ENCODE results near the gene CPXM1. TPM values are rescaled to one million over a fixed set of nuclear protein-coding genes. Genes with fewer than 3 reads are reported as not detected.

The CPXM1 gene
- 10 to 100 TPM in 1 of 2 donors, 1 to 10 TPM in 1; 7.4 to 35.5 TPM for total RNA-seq

DNA sequence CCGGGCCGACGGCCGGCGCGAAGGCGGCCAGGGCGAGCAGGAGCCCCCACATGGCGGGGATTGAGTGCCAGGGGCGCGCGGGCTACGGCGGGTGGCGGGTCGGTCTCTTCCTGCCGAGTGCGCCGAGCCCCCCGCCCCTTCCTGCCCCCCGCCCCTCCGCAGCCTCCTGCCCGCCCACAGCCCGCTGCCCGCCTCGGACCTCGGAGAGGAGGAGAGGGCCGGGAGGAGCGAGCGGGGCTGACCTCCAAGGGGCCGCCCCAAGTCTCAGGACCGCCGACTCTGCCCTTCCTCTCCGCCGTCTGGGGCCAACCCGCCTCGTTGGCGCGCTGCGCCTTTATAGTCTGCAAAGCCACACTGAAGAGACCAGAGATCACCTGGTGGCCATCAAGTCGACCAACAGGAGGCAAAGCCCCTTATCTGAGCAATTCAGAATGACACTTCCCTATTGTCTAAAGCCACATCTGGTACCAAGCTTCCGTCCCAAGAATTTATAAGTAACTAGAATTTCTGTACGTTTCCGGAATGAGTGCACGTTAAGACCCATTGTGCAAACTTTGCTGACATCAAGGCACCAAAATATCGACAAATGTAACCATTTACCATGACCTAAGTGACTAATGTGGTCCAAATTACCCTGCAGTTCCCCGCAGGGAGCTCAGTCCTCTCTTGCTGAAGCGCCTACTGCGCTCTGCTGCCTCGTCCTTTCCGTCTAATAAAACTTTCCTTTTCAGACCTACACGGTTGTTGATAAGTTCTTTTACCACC lies at the start of gene CPXM1:
Gene CPXM1, minus strand, starts transcription at position 107 of the 765 bp plus-strand sequence. Its CDS starts 55 bp downstream, at position 52.
- DNase-seq (ENCODE audit: low spot score), result no peak
- Histone ChIP-seq H3K9me3 (no peaks in the 10 kb centered on the region), H3K27me3 (replicated peaks; ENCODE audit: insufficient read depth) (no peaks in the 10 kb centered on the region), H3K27ac (no peak within 1 kb of the TSS), H3K36me3 (no peaks in the 10 kb centered on the region), H3K4me3 (peak within 1 kb of the TSS; percentile 27), H3K4me1 (replicated peaks) (no peaks in the 10 kb centered on the region)
- intact Hi-C loops (cut with DNase I), result no loop called here
- TF ChIP-seq, protein P1, sequence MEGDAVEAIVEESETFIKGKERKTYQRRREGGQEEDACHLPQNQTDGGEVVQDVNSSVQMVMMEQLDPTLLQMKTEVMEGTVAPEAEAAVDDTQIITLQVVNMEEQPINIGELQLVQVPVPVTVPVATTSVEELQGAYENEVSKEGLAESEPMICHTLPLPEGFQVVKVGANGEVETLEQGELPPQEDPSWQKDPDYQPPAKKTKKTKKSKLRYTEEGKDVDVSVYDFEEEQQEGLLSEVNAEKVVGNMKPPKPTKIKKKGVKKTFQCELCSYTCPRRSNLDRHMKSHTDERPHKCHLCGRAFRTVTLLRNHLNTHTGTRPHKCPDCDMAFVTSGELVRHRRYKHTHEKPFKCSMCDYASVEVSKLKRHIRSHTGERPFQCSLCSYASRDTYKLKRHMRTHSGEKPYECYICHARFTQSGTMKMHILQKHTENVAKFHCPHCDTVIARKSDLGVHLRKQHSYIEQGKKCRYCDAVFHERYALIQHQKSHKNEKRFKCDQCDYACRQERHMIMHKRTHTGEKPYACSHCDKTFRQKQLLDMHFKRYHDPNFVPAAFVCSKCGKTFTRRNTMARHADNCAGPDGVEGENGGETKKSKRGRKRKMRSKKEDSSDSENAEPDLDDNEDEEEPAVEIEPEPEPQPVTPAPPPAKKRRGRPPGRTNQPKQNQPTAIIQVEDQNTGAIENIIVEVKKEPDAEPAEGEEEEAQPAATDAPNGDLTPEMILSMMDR (IDR thresholded peaks at IDR 0.05), result no peak
- WGBS, result 7% methylated on average over 41 of the region's 52 CpGs

DNA sequence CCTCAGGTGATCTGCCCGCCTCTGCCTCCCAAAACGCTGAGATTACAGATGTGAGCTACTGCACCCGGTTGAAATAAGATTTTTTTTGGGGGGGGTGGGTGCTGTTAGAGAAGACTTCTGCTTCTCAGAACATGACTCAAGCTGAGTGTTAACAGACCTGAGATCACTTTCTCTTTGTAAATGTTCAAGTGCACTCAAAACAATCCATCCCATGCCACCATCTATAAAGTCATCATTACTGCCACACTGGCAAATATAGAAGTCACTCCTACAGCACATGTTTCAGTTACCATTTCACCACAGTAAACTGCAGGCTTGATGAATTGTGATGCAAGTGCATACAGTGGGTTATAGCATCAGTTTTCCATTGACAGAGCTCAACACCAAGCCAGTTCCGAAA lies 49.1 kb upstream of the CPXM1 start:
- TF ChIP-seq POLR2AphosphoS5 (IDR thresholded peaks at IDR 0.05) (no peak), POLR2A (IDR thresholded peaks at IDR 0.05) (no peak)
- TF ChIP-seq, protein P1 (IDR thresholded peaks at IDR 0.05), result no peak
- intact Hi-C loops (cut with DNase I), result loop anchor here (10.0 kb wide), 1 partner anchor 155 kb away; the partner anchor contains the start of gene EBF4
- no peak overlapping the region for H3K4me3 ChIP-seq
- H3K27ac ChIP-seq, result no peak overlapping the region
- H3K4me1 ChIP-seq (replicated peaks), result no peaks in the 10 kb centered on the region
- no peaks in the 10 kb centered on the region for H3K36me3 ChIP-seq
- H3K9me3 ChIP-seq, result no peaks in the 10 kb centered on the region
- no peaks in the 10 kb centered on the region for H3K27me3 ChIP-seq (replicated peaks; ENCODE audit: insufficient read depth)
- 85% methylated on average over 4 of the region's 4 CpGs for WGBS
- DNase-seq (ENCODE audit: low spot score), result no peak

DNA sequence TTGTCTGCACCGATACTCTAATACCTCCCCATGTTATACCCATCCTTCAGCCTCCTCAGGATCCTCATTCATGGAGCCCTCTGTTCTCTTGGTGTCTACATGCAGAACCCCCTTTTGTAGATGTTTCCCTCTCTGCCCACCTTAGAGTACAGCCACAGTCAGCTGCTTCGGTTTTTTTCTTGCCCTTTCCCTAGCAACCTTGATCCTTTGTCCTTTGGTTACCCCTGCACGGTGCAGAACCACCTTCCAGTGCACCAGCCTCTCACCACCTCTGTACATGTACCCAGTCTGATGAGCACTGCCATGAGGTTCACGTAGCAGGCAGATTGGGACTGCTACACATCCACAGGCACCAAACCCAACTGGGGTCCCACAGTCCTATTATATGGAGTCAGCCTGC lies 47.4 kb upstream of the CPXM1 start:
- 90% methylated on average over 4 of the region's 4 CpGs for WGBS
- Histone ChIP-seq H3K36me3 (no peaks in the 10 kb centered on the region), H3K4me1 (replicated peaks) (no peaks in the 10 kb centered on the region), H3K27ac (no peak overlapping the region), H3K9me3 (no peaks in the 10 kb centered on the region), H3K4me3 (no peak overlapping the region), H3K27me3 (replicated peaks; ENCODE audit: insufficient read depth) (no peaks in the 10 kb centered on the region)
- TF ChIP-seq POLR2AphosphoS5 (IDR thresholded peaks at IDR 0.05), result no peak
- no peak for TF ChIP-seq POLR2A (IDR thresholded peaks at IDR 0.05)
- TF ChIP-seq, protein P1 (IDR thresholded peaks at IDR 0.05), result no peak
- intact Hi-C loops (cut with DNase I), result loop anchor here (10.0 kb wide), 1 partner anchor 153 kb away; the partner anchor contains the start of gene EBF4
- DNase-seq (ENCODE audit: low spot score), result no peak

DNA sequence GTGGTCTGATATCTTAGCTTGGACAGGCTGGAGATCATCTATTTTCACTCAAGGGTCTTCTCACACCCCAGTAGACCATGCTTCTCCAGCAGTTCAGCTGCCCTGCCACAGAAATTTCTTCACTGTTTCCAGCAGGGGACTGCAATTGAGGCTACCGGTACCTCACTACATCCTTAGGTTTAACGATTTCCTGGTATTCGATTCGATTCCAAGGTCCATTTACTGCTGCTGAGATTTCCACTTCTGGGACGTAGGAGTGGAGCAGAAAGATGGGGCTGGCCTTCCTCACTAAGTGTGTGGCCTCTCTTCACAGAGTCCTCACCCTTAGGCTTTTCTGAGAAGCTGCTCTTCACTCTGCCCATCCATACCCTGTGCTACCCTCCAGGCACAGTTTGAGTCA lies 46.3 kb upstream of the CPXM1 start:
- WGBS, result 83% methylated on average over 5 of the region's 5 CpGs
- H3K9me3 ChIP-seq, result no peaks in the 10 kb centered on the region
- intact Hi-C loops (cut with DNase I), result loop anchor here (10.0 kb wide), 1 partner anchor 152 kb away; the partner anchor contains the start of gene EBF4
- DNase-seq (ENCODE audit: low spot score), result no peak
- no peak overlapping the region for H3K27ac ChIP-seq
- no peak overlapping the region for H3K4me3 ChIP-seq
- H3K36me3 ChIP-seq, result no peaks in the 10 kb centered on the region
- H3K4me1 ChIP-seq (replicated peaks), result no peaks in the 10 kb centered on the region
- no peaks in the 10 kb centered on the region for H3K27me3 ChIP-seq (replicated peaks; ENCODE audit: insufficient read depth)
- TF ChIP-seq POLR2A (IDR thresholded peaks at IDR 0.05) (no peak), POLR2AphosphoS5 (IDR thresholded peaks at IDR 0.05) (no peak)
- TF ChIP-seq, protein P1 (IDR thresholded peaks at IDR 0.05), result no peak

DNA sequence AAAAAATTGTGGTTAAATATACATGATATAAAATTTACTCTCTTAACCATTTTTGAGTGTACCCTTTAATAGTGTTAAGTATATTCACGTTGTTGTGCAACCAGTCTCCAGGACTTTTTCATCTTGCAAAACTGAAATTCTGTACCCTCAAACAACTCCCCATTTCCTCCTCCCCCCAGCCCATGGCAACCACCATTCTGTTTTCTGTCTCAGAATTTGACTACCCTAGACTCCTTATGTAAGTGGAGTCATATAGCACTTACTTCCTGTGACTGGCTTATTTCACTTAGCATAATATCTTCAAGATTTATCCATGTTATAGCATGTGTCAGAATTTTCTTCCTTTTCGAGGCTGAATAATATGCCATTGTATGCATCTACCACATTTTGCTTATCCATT lies 45.2 kb upstream of the CPXM1 start:
- Histone ChIP-seq H3K27ac (no peak overlapping the region), H3K36me3 (no peaks in the 10 kb centered on the region), H3K4me1 (replicated peaks) (no peaks in the 10 kb centered on the region), H3K27me3 (replicated peaks; ENCODE audit: insufficient read depth) (no peaks in the 10 kb centered on the region), H3K9me3 (no peaks in the 10 kb centered on the region), H3K4me3 (no peak overlapping the region)
- DNase-seq (ENCODE audit: low spot score), result no peak
- 86% methylated on average over 2 of the region's 2 CpGs for WGBS
- TF ChIP-seq, protein P1 (IDR thresholded peaks at IDR 0.05), result no peak
- intact Hi-C loops (cut with DNase I), result loop anchor here (10.0 kb wide), 1 partner anchor 151 kb away; the partner anchor contains the start of gene EBF4

Data from prostate gland (tissue), 2 donors.